ENCODE results near the gene SPSB1. TPM values are rescaled to one million over a fixed set of nuclear protein-coding genes. Genes with fewer than 3 reads are reported as not detected.

SPSB1 gene
- total RNA-seq (2013; cell fraction: nucleolus; rRNA removed) = 0.96 and 1.3 TPM in 2 replicates
- total RNA-seq (2014; rRNA removed) (0.90 and 1.3 TPM in 2 replicates), total RNA-seq (2014; rRNA removed; fragmentation: Illumina TruSeq; extraction: Trizol) (0.40 and 0.46 TPM in 2 replicates), total RNA-seq (2021) (0.74 and 1.1 TPM in 2 replicates), polyA plus RNA-seq (2011; rRNA removed) (0.23 and 0.43 TPM in 2 replicates), polyA plus RNA-seq (2014; fragmentation: Illumina TruSeq; extraction: Trizol) (0.46 and 2.1 TPM in 2 replicates), polyA plus RNA-seq (2014; fragmentation: Nextera tagmentation; extraction: Ambion mirVana) (under 1 TPM in 1 of 2 experiments, not detected in 1; 0.02 TPM), polyA plus RNA-seq (2014; rRNA removed) (0.80 and 2.0 TPM in 2 replicates), polyA plus RNA-seq (2016; fragmentation: Nextera tagmentation; extraction: Ambion mirVana) (1 to 10 TPM; 1.2 to 1.4 TPM), polyA minus RNA-seq (2011; rRNA and poly(A)+ RNA removed) (0.37 and 0.57 TPM in 2 replicates), Bru-seq, nascent RNA (percentile 40 among the genes with signal in this experiment), BruChase-seq, experiment 1, labeled RNA remaining after a 6-hour chase (percentile 39 among the genes with signal in this experiment), BruChase-seq, experiment 2, labeled RNA remaining after a 2-hour chase (percentile 39 among the genes with signal in this experiment)
- polyA plus RNA-seq (2011; ENCODE audit: low read depth) = 0.38 TPM
- polyA plus RNA-seq (2011; cell fraction: cytosol; rRNA removed) = 0.52 and 0.63 TPM in 2 replicates
- 0.45 and 0.47 TPM in 2 replicates for polyA plus RNA-seq (2011; cell fraction: nucleus; rRNA removed)
- 1.4 and 2.6 TPM in 2 replicates for polyA plus RNA-seq (2012)
- 0.52 and 0.53 TPM in 2 replicates for polyA minus RNA-seq (2011; cell fraction: cytosol; rRNA and poly(A)+ RNA removed)
- 0.36 TPM in 1 of 2 replicates, not detected in the other for polyA minus RNA-seq (2011; cell fraction: nucleus; rRNA and poly(A)+ RNA removed)
- long read RNA-seq, experiment 1 = 0 reads
- long read RNA-seq, experiment 2, partial matches to known transcripts = 0 of 1 reads
- long read RNA-seq, experiment 2, other reads (novel, unspliced or antisense) = 1 of 1 reads

- CTCF ChIA-PET = interaction anchor here (0.9 to 5.9 kb wide), 2 partner anchors 163 to 198 kb away, joined by 4 to 123 read pairs; no protein-coding TSS in a partner anchor
- POLR2A ChIA-PET = no interaction called here
- H3K27me3 ChIP-seq (replicated peaks in 1 of 2; ENCODE audit: control insufficient read depth in 2 of 2, insufficient read depth in 2 of 2, low read length in 1 of 2) = peaks cover 3 to 7% of the 10 kb centered on the region in 2 experiments; a peak in 2 of 4 replicates
- no peak for TF ChIP-seq FOXM1 (IDR thresholded peaks at IDR 0.05; ENCODE audit: low read depth, low read length)
- 0 out of 2 replicates have a peak, but pooled peaks have one; percentile 44 for TF ChIP-seq TCF3 (IDR thresholded peaks at IDR 0.05; ENCODE audit: borderline replicate concordance, insufficient read depth, low read depth, low read length)
- TF ChIP-seq ZNF24 (IDR thresholded peaks at IDR 0.05) = no peak
- TF ChIP-seq RAD21 (IDR thresholded peaks at IDR 0.05; ENCODE audit: insufficient read depth, low read depth, low read length) = 0 out of 2 replicates have a peak, but pooled peaks have one; percentile 7
- TF ChIP-seq ASH2L (IDR thresholded peaks at IDR 0.05; ENCODE audit: borderline replicate concordance, low read depth) = no peak
- TF ChIP-seq ZNF384 (IDR thresholded peaks at IDR 0.05; ENCODE audit: borderline replicate concordance, low read depth, low read length) = peak; percentile 95
- TF ChIP-seq SP1 (IDR thresholded peaks at IDR 0.05; ENCODE audit: low read depth, low read length) = peak; percentile 34
- no peak for TF ChIP-seq HDAC6 (IDR thresholded peaks at IDR 0.05; ENCODE audit: unreplicated experiment)
- TF ChIP-seq SUPT20H (IDR thresholded peaks at IDR 0.05; ENCODE audit: borderline replicate concordance, control insufficient read depth, low read depth, low read length) = no peak
- no peak for TF ChIP-seq MEF2B (IDR thresholded peaks at IDR 0.05; ENCODE audit: partially characterized antibody, poor library complexity, severe bottlenecking)
- TF ChIP-seq RELB (IDR thresholded peaks at IDR 0.05; ENCODE audit: low read depth) = no peak
- no peak for TF ChIP-seq ETV6 (conservative IDR thresholded peaks at IDR 0.05 in 1 of 2, IDR thresholded peaks at IDR 0.05 in 1 of 2; ENCODE audit: borderline replicate concordance in 1 of 2, low read depth in 1 of 2)
Observed at GRCh38 chr1:9292361-9293240, at the start of gene SPSB1. TSS of gene SPSB1 (plus strand) at chr1:9292894. CDS start at chr1:9355892, 62,998 bp downstream.

More at GRCh38 chr1:9292361-9293240, at the start of gene SPSB1:
- H3K36me3 ChIP-seq (ENCODE audit: control insufficient read depth in 2 of 2, insufficient read depth in 2 of 2, low read length in 1 of 2) = no peaks in the 10 kb centered on the region
- 20% methylated on average over 28 of the region's 119 CpGs for WGBS (ENCODE audit: insufficient coverage, insufficient replicate concordance, low lambda C conversion rate, missing lambda C conversion rate)
- SMC1A ChIA-PET (ENCODE audit: uncharacterized antibody, unreplicated experiment) = interaction anchor here (5.7 kb wide), 1 partner anchor 162 kb away, joined by 123 read pairs; no protein-coding TSS in a partner anchor
- peak within 1 kb of the TSS; percentile 21; the same call in 1 of the 2 replicates for H3K9ac ChIP-seq (ENCODE audit: control insufficient read depth, insufficient read depth, low read length)
- in situ Hi-C loops (cut with MboI) = no loop called here
- peak within 1 kb of the TSS; percentile 70 for H3K4me2 ChIP-seq (ENCODE audit: control insufficient read depth, insufficient read depth)
- DNase-seq (ENCODE audit: low read depth, low spot score) (no peak), FAIRE-seq (no peak), ATAC-seq (peak; percentile 67)
- RAD21 ChIA-PET (ENCODE audit: unreplicated experiment) = interaction anchor here (0.9 to 4.1 kb wide), 3 partner anchors 10 to 160 kb away, joined by 3 to 100 read pairs (median 3); no protein-coding TSS in a partner anchor
- H2AFZ ChIP-seq (ENCODE audit: control insufficient read depth, low read depth, low read length) = peak within 1 kb of the TSS; percentile 8; the same call in 1 of the 2 replicates
- H3K4me1 ChIP-seq (ENCODE audit: control insufficient read depth, insufficient read depth, low read length) = peaks cover 13% of the 10 kb centered on the region
- no peaks in the 10 kb centered on the region for H3K79me2 ChIP-seq (ENCODE audit: control insufficient read depth, insufficient read depth, low read length)
- no peak within 1 kb of the TSS for H3K27ac ChIP-seq (ENCODE audit: control insufficient read depth, insufficient read depth)
- no peaks in the 10 kb centered on the region for H4K20me1 ChIP-seq (ENCODE audit: control insufficient read depth, insufficient read depth)
- BruUV-seq (replicated peaks) = no TSS peak
- intact Hi-C loops (cut with micrococcal nuclease; ENCODE audit: unreplicated experiment) = no loop called here
- peak within 1 kb of the TSS; percentile 77 for H3K4me3 ChIP-seq
- no peaks in the 10 kb centered on the region; the same call in 2 of the 3 replicates for H3K9me3 ChIP-seq (replicated peaks; ENCODE audit: control insufficient read depth, insufficient read depth, low read length)

All from GM12878 (cell line).